H1 (cell line): ENCODE measurements around the gene TANC1. TPM values are rescaled to one million over a fixed set of nuclear protein-coding genes. Genes with fewer than 3 reads are reported as not detected.

Experiments used
- EZH2 ChIP-seq: fragments of 200-600 bp; sonication (generic); IDR thresholded peaks from 2 replicates; pipeline ENCODE4 v1.7.1; 2012; ENCODE audit warnings: low read depth, mild to moderate bottlenecking, moderate library complexity, low read length, inconsistent platforms; ENCODE audit not compliant: severe bottlenecking
- SIN3A ChIP-seq, 2 experiments: IDR thresholded peaks in 1 of 2; conservative IDR thresholded peaks in 1 of 2; 2 replicates each; pipeline ENCODE4 v1.6.1; 2011 to 2012; ENCODE audit warnings: low read length in 2 of 2, improper control_type of control experiment in 1 of 2, low read depth in 1 of 2, mild to moderate bottlenecking in 1 of 2
- SP1 ChIP-seq: IDR thresholded peaks from 2 replicates; pipeline ENCODE4 v1.6.1; 2011; ENCODE audit warnings: low read depth, low read length
- SP2 ChIP-seq: IDR thresholded peaks from 2 replicates; pipeline ENCODE4 v1.6.1; 2012; ENCODE audit warnings: mild to moderate bottlenecking, low read length, inconsistent platforms
- SUZ12 ChIP-seq: fragments of 200-600 bp; sonication (generic); IDR thresholded peaks from 2 replicates; pipeline ENCODE4 v1.6.1; 2012; ENCODE audit warnings: mild to moderate bottlenecking, inconsistent platforms, low read length, moderate library complexity, mixed read lengths
- polyA plus RNA-seq, 7 experiments: library from polyadenylated mRNA; depleted of rRNA in 3 of 7; stranded (reverse) in 5 of 7; unstranded in 2 of 7; fragments of >200 nt in 5 of 7; fragments of 200-250 nt in 2 of 7; gene quantifications; 1 replicate in 5 of 7; 2 replicates in 1 of 7; 4 replicates in 1 of 7; pipeline versions ENCODE4 v1.2.1 to v1.2.3, GENCODE V29; 2011 to 2013; ENCODE audit warnings: missing spikeins in 2 of 7, mixed read lengths in 2 of 7
- total RNA-seq: library from RNA; stranded (reverse); fragmentation: NEBNext Ultra II Directional; extraction: Animal tissue kit (Norgen Biotek cat#: 25700); gene quantifications from 2 replicates; pipeline ENCODE4 v1.2.1, GENCODE V29; 2021

TANC1 gene
- total and polyA plus RNA-seq, 2 of the 8 experiments (the other 6 are each of a cell fraction or from before 2014, with no cell fraction given) = 4.1 to 7.6 TPM

GRCh38 chr2:159114835-159115234 is 146.4 kb downstream of the TANC1 start (continued):
- no peak for TF ChIP-seq SP1
- no peak for TF ChIP-seq SP2
- TF ChIP-seq EZH2 = no peak
- TF ChIP-seq SIN3A (conservative IDR thresholded peaks at IDR 0.05 in 1 of 2, IDR thresholded peaks at IDR 0.05 in 1 of 2; ENCODE audit: low read depth in 1 of 2, low read length in 2 of 2) = no peak
- no peak for TF ChIP-seq SUZ12
